GM12891 (cell line): ENCODE measurements around the gene GEN1.

Source experiments
- PAX5 ChIP-seq: IDR thresholded peaks from 2 replicates; pipeline ENCODE4 v1.6.1; 2011; ENCODE audit warnings: low read length, moderate library complexity, mild to moderate bottlenecking; ENCODE audit not compliant: insufficient read depth, severe bottlenecking
- POLR2A ChIP-seq: IDR thresholded peaks from 2 replicates; pipeline ENCODE4 v1.6.1; 2011; ENCODE audit warnings: low read depth, low read length, control low read depth
- POLR2AphosphoS5 ChIP-seq: IDR thresholded peaks from 2 replicates; pipeline ENCODE4 v1.6.1; 2011; ENCODE audit warnings: low read depth, low read length, control low read depth
- SPI1 ChIP-seq: IDR thresholded peaks from 2 replicates; pipeline ENCODE4 v1.6.1; 2011; ENCODE audit warnings: low read depth, low read length, control low read depth
- TAF1 ChIP-seq: IDR thresholded peaks from 2 replicates; pipeline ENCODE4 v1.6.1; 2011; ENCODE audit warnings: low read depth, low read length, control low read depth

GRCh38 chr2:17813742-17814473 lies 60.0 kb downstream of the GEN1 start:
- no peak; the same call in 1 of the 2 replicates for TF ChIP-seq POLR2AphosphoS5
- TF ChIP-seq TAF1 = no peak
- TF ChIP-seq POLR2A = no peak
- TF ChIP-seq PAX5 = no peak
- peak; percentile 45; the same call in 1 of the 2 replicates for TF ChIP-seq SPI1
